ENCODE measurements around the gene ZNF726.
"Not testable (repeated sequence)": the region's sequence is repeated elsewhere in the genome, so short reads cannot be mapped to it uniquely, and the experiment has no call there.

ZNF726 gene

GRCh38 chr19:23969630-23970029 is 54.9 kb downstream of the ZNF726 start:
- no peak for DNase-seq (ENCODE audit: low spot score)
- no peak for TF ChIP-seq CTCF (IDR thresholded peaks at IDR 0.05; ENCODE audit: extremely low read depth, missing control alignments)

DNA sequence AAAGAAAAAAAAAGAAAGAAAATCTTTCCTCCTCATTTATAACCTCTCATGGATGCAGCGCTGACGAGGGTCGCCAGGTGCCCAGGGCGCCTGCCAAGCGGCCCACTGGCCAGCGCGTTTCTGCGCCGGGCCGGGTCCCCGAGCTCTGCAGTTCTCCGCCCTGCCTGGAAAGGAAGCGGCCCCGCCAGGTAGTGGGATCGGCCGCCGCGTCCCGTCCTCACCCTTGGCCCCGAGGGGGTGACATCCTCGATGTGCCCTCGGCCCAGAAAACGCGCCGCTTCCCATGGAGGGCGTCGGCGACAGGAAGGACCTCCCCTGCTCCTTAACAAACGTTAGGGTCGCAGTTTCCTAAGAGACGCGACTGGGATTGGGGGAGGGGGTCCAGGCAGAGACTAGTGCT is 56.9 kb downstream of the ZNF726 start:
- DNase-seq (ENCODE audit: low spot score), result no peak
- no peak for TF ChIP-seq CTCF (IDR thresholded peaks at IDR 0.05; ENCODE audit: extremely low read depth, missing control alignments)

DNA sequence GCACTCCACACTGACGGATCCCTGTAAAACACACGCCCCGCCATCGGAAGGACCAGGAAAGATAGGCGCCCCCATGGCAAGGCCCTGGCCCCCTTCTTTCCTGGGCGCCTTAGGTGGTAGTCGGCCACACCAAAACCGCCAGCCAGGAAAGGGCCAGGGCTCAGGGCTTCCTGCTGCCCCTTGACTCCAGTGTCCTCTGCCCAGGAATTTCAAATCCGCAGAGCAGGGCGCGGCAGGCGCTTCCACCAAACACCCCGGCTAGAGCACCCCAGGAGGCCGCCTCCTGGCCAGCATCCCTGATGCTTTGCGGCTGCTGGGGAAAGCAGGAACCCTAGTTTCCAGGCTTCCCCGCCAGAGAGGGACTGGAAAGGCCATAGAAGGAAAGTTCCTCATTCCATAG is 57.5 kb downstream of the ZNF726 start:
- no peak for TF ChIP-seq CTCF (IDR thresholded peaks at IDR 0.05; ENCODE audit: extremely low read depth, missing control alignments)
- no peak for DNase-seq (ENCODE audit: low spot score)

DNA sequence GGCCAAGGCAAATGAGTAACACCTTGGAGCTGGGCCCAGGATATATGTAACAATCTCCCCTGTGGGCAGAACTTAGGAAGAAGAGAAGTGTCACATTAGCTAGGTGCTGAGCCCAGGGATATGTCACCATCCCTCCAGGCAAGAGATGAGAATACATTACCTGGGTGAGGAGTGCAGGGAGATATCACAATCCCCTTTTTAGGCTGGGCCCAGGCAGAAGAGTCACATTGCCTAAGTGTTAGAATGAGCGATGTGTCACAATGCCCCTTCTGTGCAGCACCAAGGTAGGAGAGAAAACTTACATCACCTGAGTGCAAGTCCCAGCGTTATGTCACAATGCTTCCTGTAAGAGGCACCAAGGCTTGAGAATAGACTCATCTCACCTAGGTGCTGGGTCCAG is 60.3 kb downstream of the ZNF726 start:
- no peak for DNase-seq (ENCODE audit: low spot score)

DNA sequence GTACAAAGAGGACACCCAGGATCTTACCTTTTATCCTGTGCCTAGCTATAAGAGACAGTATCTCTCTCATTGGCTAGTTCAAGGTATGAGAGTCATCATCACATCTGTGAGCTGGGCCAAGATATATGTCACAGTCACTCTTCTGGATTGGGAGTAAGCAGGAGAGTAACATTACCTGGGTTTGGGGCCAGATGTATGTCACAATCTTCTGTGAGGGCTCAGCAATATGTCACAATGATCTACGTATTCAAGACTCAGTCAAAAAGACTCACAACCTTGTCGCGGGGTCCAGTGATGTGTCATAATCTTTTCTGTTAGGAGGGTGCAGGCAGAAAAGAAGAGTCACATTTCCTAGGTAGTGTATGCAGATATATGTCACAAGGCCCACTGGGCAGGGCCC is 61.9 kb downstream of the ZNF726 start:
- DNase-seq (ENCODE audit: low spot score), result not testable (repeated sequence)

More for the DNA sequence above, 60.3 kb downstream of the ZNF726 start:
- TF ChIP-seq CTCF (IDR thresholded peaks at IDR 0.05; ENCODE audit: extremely low read depth, missing control alignments), result no peak

DNA sequence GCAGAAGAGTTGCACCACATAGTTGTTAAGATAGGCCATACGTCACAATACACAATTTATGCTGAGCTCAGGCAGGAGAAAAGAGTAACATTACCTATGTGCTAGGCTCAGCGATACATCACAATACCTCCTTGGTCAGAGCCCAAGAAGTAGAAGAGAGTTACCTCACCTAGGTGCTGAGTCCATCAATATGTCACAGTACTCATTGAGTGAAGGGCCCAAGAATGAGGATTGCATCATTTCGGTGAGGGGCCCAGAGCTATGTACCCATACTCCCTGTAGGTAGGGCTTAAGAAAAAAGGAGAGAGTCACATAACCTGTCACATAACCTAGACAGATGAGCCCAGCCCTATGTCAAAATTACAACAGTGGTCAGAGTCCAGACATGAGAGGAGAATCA is 62.6 kb downstream of the ZNF726 start:
- DNase-seq (ENCODE audit: low spot score), result not testable (repeated sequence)

DNA sequence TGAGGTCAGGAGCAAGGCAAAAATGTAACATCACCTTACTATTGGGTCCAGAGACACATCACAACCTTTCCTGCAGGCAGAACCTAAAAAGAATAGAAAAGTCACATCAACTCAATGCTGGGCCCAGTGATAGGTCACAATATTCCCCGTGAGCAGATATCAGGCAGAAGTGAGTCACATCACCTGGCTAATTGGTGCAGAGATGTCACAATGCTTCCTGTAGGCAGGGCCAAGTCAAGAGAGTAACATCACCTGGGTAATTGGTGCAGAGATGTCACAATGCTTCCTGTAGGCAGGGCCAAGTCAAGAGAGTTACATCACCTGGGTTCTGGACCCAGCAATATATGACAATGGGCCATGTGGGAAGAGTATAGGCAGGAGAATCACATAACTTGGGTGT is 63.4 kb downstream of the ZNF726 start:
- no peak for DNase-seq (ENCODE audit: low spot score)
- no peak for TF ChIP-seq CTCF (IDR thresholded peaks at IDR 0.05; ENCODE audit: extremely low read depth, missing control alignments)

DNA sequence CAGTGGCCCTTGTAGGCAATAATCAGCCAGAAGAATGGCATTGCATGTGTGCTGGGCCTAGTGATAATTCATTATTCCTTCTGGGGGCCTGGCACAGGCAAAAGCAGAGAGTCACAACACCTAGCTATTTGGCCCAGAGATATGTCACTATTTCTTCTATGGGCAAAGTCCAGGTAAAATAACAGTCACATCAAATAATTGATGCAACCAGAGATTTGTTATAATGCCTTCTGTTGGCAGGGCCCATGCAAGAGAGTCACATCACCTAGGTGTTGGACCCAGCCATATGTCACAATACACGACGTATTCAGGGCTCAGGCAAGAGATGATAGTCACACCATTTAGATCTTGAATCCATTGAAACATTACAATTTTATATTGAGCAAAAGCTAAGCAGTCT is 66.1 kb downstream of the ZNF726 start:
- no peak for DNase-seq (ENCODE audit: low spot score)
- TF ChIP-seq CTCF (IDR thresholded peaks at IDR 0.05; ENCODE audit: extremely low read depth, missing control alignments), result no peak

DNA sequence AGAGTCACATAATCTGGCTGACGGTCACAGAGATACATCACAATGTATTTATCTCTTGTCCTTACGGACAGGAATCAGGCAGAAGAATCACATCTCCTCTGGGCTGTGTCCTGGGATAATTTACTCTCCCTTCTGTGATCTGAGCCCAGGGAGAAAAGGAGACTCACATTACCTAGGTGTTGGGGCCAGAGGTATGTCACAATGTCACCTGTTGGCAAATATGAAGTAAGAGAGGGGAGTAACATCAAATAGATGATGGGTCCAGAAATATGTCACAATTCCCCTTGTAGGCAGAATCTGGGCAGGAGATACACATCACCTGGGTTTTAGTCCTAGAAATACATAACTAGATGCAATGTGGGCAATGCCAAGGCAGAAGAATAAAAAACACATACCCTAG is 67.2 kb downstream of the ZNF726 start:
- no peak for DNase-seq (ENCODE audit: low spot score)
- TF ChIP-seq CTCF (IDR thresholded peaks at IDR 0.05; ENCODE audit: extremely low read depth, missing control alignments), result no peak
